MCF 10A (cell line): ENCODE data around the gene TTYH1. TPM values are rescaled to one million over a fixed set of nuclear protein-coding genes. Genes with fewer than 3 reads are reported as not detected.

ENCODE experiments used
- BruUV-seq: library from RNA; stranded (reverse); fragments of 400-500 nt; replicated peaks from 2 replicates; lab custom pipeline; 2021; lab: Mats Ljungman, UMichigan
- CTCF ChIA-PET: fragments of 300-600 bp; sonication (Branson Sonifier 250); formaldehyde crosslinking; extraction: SDS; loops from one replicate; lab custom pipeline; 2021; ENCODE audit warnings: antibody characterized with exemption, inconsistent platforms; lab: Yijun Ruan, JAX
- POLR2A ChIA-PET: fragments of 300-600, 350-650 bp; sonication (Branson Sonifier 250); formaldehyde crosslinking; extraction: SDS; loops from one replicate; lab custom pipeline; 2020; ENCODE audit warnings: antibody characterized with exemption, inconsistent platforms; lab: Yijun Ruan, JAX
- DNase-seq: peaks from one replicate; pipeline ENCODE4 v3.0.0-alpha.2; 2018; ENCODE audit not compliant: unreplicated experiment
- H3K27ac Mint-ChIP-seq: one replicate; pipeline ENCODE4 v1.8.0; 2022; ENCODE audit warnings: mild to moderate bottlenecking, low read depth, mixed read lengths; ENCODE audit not compliant: unreplicated experiment
- H3K27me3 Mint-ChIP-seq: one replicate; pipeline ENCODE4 v1.8.0; 2022; ENCODE audit warnings: mixed read lengths; ENCODE audit not compliant: insufficient read depth, unreplicated experiment
- H3K36me3 Mint-ChIP-seq: one replicate; pipeline ENCODE4 v1.8.0; 2022; ENCODE audit warnings: mild to moderate bottlenecking, moderate library complexity, mixed read lengths; ENCODE audit not compliant: insufficient read depth, unreplicated experiment
- H3K4me1 Mint-ChIP-seq: one replicate; pipeline ENCODE4 v1.8.0; 2022; ENCODE audit warnings: mixed read lengths; ENCODE audit not compliant: insufficient read depth, unreplicated experiment
- H3K4me3 Mint-ChIP-seq: one replicate; pipeline ENCODE4 v1.8.0; 2022; ENCODE audit warnings: mild to moderate bottlenecking, moderate library complexity, mixed read lengths; ENCODE audit not compliant: unreplicated experiment
- H3K9me3 Mint-ChIP-seq: one replicate; pipeline ENCODE4 v1.8.0; 2022; ENCODE audit warnings: mixed read lengths; ENCODE audit not compliant: unreplicated experiment
- CTCF ChIP-seq: fragments of 200-600 bp; IDR thresholded peaks from one replicate; pipeline ENCODE4 v1.8.0; 2022; ENCODE audit warnings: antibody characterized with exemption, mild to moderate bottlenecking; ENCODE audit not compliant: unreplicated experiment
- intact Hi-C: fragments of 100-400 bp; cut with micrococcal nuclease; formaldehyde crosslinking; loops from 2 replicates; pipeline ENCODE4 v1.14.1; 2022
- total RNA-seq: library from RNA; stranded (reverse); gene quantifications from 2 replicates; pipeline ENCODE4 v1.2.3, GENCODE V29; 2022

Gene TTYH1
- total RNA-seq, 1 experiment from 2014 or later: not detected

GRCh38 chr19:54414156-54414555 lies 1.1 kb upstream of the TTYH1 start:
- H3K36me3 Mint-ChIP-seq: peaks cover 3% of the 10 kb centered on the region
- H3K27me3 Mint-ChIP-seq: peaks cover 31% of the 10 kb centered on the region
- TF ChIP-seq CTCF: no peak
- no peak overlapping the region for H3K4me3 Mint-ChIP-seq
- POLR2A ChIA-PET: no interaction called here
- intact Hi-C loops: no loop called here
- peaks cover 32% of the 10 kb centered on the region for H3K9me3 Mint-ChIP-seq
- no peaks in the 10 kb centered on the region for H3K4me1 Mint-ChIP-seq
- CTCF ChIA-PET: no interaction called here
- no peak overlapping the region for H3K27ac Mint-ChIP-seq
- BruUV-seq: no TSS peak
- no peak for DNase-seq

- no peak overlapping the region for H3K27ac Mint-ChIP-seq
- H3K4me1 Mint-ChIP-seq: no peaks in the 10 kb centered on the region
- H3K27me3 Mint-ChIP-seq: peaks cover 31% of the 10 kb centered on the region
- ChIA-PET CTCF (interaction anchor here (0.6 to 1.4 kb wide), 3 partner anchors 11 to 25 kb away, joined by 3 to 5 read pairs (median 4); no protein-coding TSS in a partner anchor), POLR2A (no interaction called here)
- intact Hi-C loops: no loop called here
- H3K36me3 Mint-ChIP-seq: no peaks in the 10 kb centered on the region
- H3K9me3 Mint-ChIP-seq: peaks cover 26% of the 10 kb centered on the region
- no peak for TF ChIP-seq CTCF
- no TSS peak for BruUV-seq
- H3K4me3 Mint-ChIP-seq: no peak overlapping the region
- no peak for DNase-seq
Measured at GRCh38 chr19:54415901-54416673, 823 bp downstream of the TTYH1 start.

- BruUV-seq: no TSS peak
- TF ChIP-seq CTCF: no peak
- DNase-seq: no peak
- POLR2A ChIA-PET: no interaction called here
- Mint-ChIP-seq H3K36me3 (no peaks in the 10 kb centered on the region), H3K27ac (no peak overlapping the region), H3K4me1 (no peaks in the 10 kb centered on the region), H3K27me3 (peaks cover 31% of the 10 kb centered on the region), H3K9me3 (peaks cover 23% of the 10 kb centered on the region), H3K4me3 (no peak overlapping the region)
- CTCF ChIA-PET: interaction anchor here (0.6 to 1.4 kb wide), 2 partner anchors 12 to 26 kb away, joined by 3 to 4 read pairs; no protein-coding TSS in a partner anchor
- intact Hi-C loops: no loop called here
Measured at GRCh38 chr19:54416695-54417491, 1.6 kb downstream of the TTYH1 start.
